ENCODE results near the gene SPATA33. TPM values are rescaled to one million over a fixed set of nuclear protein-coding genes. Genes with fewer than 3 reads are reported as not detected.

The SPATA33 gene
- total RNA-seq, 1 donor from 2014 or later, result 13.6 TPM

DNA sequence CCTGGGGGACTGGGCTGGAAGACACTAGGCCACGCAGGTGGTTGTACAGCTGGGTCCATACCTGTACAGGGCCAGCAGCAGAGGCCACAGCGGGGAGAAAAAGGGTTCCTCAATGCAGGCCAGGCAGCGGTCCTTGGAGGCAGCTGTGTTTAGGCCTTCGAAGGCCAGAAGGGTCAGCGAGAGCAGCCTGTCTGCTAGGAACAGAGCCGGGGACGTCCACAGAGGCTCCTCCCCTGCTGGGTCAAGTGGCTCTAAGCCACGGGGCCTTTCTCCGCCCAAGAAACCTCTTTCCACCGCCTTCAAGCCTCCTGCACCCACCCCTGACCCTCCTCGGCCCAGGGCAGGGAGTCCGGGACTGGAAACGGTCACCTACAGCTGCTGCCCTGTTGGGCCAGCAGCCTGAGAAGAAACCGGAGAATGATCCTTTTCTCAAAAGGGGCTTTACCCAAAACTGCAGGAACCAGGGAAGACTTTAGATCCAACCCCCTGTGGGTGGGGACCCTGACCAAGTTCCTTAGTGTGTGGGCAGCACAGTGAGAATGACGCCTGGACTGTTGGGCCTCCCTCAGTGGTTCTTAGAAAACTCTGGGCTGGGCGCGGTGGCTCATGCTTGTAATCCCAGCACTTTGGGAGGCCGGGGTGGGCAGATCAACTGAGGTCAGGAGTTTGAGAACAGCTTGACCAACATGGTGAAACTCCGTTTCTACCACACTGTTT lies 52.2 kb downstream of the SPATA33 start:
- no peak for DNase-seq (ENCODE audit: low spot score)

- no peak for DNase-seq (ENCODE audit: low spot score)
Observed at GRCh38 chr16:89710709-89711564, 53.3 kb downstream of the SPATA33 start.

DNA sequence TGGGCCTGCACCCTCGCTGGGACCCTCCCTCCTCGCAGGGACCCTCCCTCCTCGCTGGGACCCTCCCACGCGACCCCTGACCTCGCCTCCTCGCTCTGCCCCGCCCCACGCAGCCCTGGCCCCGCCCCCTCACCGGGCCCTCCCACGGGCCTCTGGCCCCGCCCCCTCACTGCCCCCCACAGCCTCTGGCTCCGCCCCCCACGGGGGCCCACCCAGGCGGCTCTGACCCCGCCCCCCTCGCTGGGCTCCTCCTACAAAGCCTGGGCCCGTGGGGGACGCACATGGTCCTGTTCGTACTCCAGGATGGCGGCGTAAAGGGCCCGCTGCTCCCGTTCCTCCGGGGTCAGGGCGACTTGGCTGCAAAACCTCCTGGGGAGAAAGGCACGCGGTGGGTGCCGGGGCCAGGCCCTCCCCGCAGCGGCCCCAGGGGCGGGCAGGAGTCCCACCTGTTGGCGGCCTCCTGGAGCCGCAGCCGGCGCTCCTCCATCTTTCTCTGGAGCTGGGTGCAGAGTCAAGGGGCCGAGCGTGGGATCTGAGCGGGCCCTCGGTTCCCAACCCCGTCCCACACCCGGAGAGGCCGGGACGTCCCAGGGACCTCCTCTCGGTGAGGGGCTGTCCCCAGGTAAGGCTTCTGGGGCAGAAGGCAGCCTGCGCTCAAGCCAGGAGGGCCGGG lies 54.1 kb downstream of the SPATA33 start:
- DNase-seq (ENCODE audit: low spot score), result no peak

DNA sequence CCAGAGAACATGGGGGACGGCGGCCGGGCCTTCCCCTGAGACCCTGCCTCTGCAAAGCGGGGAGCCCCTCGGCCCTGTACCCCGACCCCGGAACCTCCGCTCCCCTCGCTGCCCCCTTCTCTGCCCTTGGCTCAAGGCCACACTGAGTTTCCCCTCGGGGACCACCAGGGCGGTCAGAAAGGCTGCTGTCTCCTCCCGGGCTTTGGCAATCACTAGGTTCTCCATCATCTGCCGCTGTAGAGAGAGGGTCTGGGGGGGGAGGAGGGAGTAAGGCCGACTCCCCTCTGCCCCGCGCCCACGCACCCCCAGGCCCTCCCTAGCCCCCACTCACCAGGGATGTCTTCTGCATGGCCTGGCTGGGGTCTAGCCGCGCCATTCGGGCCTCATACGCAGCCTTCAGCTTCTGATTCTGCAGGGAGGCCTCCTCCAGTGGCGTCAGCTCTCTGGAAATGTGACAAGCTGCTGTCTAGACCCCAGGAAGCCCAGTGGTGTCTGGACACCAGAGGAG lies 54.7 kb downstream of the SPATA33 start:
- no peak for DNase-seq (ENCODE audit: low spot score)

DNA sequence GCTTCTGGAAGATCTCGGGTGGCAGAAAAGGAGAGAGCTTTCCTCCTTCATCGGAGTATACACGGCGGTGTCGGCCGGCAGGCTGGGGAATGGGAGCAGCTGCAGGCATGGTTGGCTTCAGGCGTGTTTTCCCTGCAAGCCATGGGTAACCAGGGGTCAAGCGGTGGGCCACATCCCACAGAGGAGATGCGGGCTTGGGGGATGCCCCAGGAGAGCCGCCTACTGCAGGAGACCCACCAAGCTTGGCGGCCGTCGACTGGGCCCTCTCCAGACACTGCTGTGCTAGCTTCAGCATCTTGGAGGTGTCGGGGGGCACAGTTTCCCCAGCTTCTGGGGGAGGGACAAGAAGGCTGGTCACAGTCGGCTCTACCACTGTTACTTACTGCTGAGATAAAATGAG lies 58.9 kb downstream of the SPATA33 start:
- DNase-seq (ENCODE audit: low spot score), result no peak

DNA sequence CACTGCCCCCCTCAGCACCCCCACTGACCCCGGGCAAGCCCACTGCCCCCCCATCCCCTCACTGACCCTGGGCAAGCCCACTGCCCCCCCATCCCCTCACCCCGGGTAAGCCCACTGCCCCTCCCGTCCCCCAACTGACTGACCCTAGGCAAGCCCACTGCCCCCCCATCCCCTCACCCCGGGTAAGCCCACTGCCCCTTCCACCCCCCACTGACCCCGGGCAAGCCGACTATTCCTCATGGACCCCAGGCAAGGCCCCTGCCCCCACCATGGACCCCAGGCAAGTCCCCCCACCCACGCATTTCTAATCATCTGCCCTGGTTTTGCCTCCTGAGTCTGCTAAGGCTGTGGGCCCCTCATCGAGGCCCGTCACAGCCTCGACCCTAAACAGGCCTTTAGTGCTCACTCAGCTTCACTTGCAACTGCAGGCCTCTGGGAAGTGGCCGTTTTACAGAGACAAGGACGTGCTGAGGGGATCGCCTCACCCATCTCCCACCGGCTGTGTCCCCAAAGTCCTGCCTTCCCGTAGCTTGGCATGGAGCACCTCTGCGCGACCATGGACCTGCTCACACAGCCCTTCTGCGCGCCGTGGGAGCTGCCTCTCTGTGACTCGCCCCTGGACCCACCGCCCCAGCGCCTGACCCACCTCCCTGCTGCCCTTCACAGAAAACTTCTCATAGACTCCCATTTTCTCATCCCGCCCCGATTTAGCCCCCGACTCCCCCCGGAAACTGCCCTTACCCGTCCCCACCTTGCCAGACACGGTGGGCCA lies 59.5 kb downstream of the SPATA33 start:
- no peak for DNase-seq (ENCODE audit: low spot score)

DNA sequence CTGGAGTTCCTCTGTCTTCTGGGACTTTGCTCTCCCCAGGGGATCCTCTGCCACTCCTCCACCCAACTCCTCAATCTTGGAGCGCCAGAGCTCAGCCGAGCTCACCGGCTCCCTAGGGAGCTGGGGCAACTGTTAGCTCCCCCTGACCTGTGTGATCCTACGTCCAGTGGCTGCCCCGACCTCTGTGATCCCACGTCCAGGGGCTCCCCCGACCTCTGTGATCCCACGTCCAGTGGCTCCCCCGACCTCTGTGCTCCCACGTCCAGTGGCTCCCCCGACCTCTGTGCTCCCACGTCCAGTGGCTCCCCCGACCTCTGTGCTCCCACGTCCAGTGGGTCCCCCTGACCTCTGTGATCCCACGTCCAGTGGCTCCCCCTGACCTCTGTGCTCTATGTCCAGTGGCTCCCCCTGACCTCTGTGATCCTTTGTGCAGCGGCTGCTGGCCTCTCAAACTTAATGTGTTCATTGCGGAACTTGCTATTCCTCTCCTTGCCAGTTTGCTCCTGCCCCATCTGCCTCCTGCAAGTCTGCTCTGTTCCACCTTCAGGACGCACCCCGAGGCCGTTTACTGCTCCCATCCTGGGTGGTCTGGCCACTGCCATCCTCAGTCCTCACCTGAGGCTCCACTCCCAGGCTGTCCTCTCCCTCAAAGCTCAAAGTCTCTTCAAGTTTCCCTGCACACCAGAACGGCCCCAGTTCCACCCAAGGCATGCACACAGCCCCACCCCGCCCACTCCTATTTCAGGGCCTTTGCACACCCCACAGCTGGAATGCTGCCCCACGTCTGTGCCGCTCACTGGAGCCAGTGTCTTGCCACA lies 60.3 kb downstream of the SPATA33 start:
- DNase-seq (ENCODE audit: low spot score), result no peak

Other genes starting within 250 kb of the SPATA33 start
- 143 TPM for gene ANKRD11, start 167.3 kb upstream of the SPATA33 start, total RNA-seq
- 106 TPM for gene SPG7, start 149.4 kb upstream of the SPATA33 start, total RNA-seq
- gene RPL13, start 97.2 kb upstream of the SPATA33 start, total RNA-seq, result 1,696 TPM
- gene CPNE7, start 82.1 kb upstream of the SPATA33 start, total RNA-seq, result 3.6 TPM
- gene DPEP1, start 44.2 kb upstream of the SPATA33 start, total RNA-seq, result 2.5 TPM
- gene CHMP1A, start 128 bp upstream of the SPATA33 start, total RNA-seq, result 139 TPM
- 168 TPM for gene CDK10, start 28.9 kb downstream of the SPATA33 start, total RNA-seq
- gene SPATA2L, start 43.9 kb downstream of the SPATA33 start, total RNA-seq, result 29.6 TPM
- gene VPS9D1, start 63.1 kb downstream of the SPATA33 start, total RNA-seq, result 20.8 TPM
- gene ZNF276, start 63.7 kb downstream of the SPATA33 start, total RNA-seq, result 39.0 TPM
- 3.8 TPM for gene FANCA, start 158.8 kb downstream of the SPATA33 start, total RNA-seq
- gene SPIRE2, start 170.6 kb downstream of the SPATA33 start, total RNA-seq, result 19.9 TPM
- gene TCF25, start 215.8 kb downstream of the SPATA33 start, total RNA-seq, result 175 TPM

Measured in mucosa of gallbladder (tissue), 1 donor.